DND-41 (cell line): ENCODE results near the gene PLCB4.

ENCODE experiments used
- EZH2 ChIP-seq: IDR thresholded peaks from 3 replicates; pipeline ENCODE4 v1.6.1; 2012; ENCODE audit warnings: borderline replicate concordance, low read depth, mild to moderate bottlenecking, moderate library complexity, low read length, inconsistent platforms; ENCODE audit not compliant: severe bottlenecking
- TF ChIP-seq, protein P1 (sequence below): IDR thresholded peaks from 2 replicates; pipeline ENCODE4 v1.5.1; 2012; ENCODE audit warnings: borderline replicate concordance, low read length, moderate library complexity, mild to moderate bottlenecking; ENCODE audit not compliant: poor library complexity, severe bottlenecking; ENCODE audit errors: extremely low read depth

DNA sequence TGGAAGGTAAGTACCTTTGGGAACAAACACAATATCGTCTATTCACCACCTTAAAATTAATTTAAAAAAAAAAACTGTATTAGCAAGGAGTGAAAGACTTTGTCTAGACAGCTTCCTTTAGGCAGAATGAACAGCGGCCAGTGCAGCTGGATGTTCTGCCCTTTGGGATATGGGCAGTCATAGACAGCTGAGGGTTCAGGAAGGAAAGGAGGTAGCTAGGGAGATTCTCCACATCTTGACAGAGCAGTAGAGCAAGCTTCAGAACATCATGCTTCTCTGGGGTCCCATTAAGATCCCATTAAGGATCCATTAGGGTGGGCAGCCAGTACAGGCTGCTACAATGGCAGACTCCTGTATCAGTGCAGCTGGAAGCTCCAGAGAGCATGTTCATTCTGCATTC is 46.5 kb upstream of the PLCB4 start:
- TF ChIP-seq, protein P1, sequence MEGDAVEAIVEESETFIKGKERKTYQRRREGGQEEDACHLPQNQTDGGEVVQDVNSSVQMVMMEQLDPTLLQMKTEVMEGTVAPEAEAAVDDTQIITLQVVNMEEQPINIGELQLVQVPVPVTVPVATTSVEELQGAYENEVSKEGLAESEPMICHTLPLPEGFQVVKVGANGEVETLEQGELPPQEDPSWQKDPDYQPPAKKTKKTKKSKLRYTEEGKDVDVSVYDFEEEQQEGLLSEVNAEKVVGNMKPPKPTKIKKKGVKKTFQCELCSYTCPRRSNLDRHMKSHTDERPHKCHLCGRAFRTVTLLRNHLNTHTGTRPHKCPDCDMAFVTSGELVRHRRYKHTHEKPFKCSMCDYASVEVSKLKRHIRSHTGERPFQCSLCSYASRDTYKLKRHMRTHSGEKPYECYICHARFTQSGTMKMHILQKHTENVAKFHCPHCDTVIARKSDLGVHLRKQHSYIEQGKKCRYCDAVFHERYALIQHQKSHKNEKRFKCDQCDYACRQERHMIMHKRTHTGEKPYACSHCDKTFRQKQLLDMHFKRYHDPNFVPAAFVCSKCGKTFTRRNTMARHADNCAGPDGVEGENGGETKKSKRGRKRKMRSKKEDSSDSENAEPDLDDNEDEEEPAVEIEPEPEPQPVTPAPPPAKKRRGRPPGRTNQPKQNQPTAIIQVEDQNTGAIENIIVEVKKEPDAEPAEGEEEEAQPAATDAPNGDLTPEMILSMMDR = no peak
- TF ChIP-seq EZH2 = no peak
